Spleen (tissue), 11 donors: ENCODE measurements around the gene PCDHGC5. TPM values are rescaled to one million over a fixed set of nuclear protein-coding genes. Genes with fewer than 3 reads are reported as not detected.

Experiments
- DNase-seq: peaks from one replicate; pipeline ENCODE4 v3.0.0-alpha.2; 2020
- H3K27ac ChIP-seq, 8 donors: fragments of 200-600 bp; sonication (generic) in 7 of 8; 1 replicate in 4 of 8; 2 replicates in 4 of 8; pipeline versions ENCODE4 v1.5.0 to v1.8.0; 2016 to 2021; ENCODE audit warnings: inconsistent platforms in 4 of 8, mild to moderate bottlenecking in 4 of 8, moderate library complexity in 1 of 8
- H3K27me3 ChIP-seq, 7 donors: fragments of 200-600 bp; sonication (generic) in 6 of 7; replicated peaks in 1 of 7; 1 replicate in 4 of 7; 2 replicates in 3 of 7; pipeline versions ENCODE4 v1.5.0 to v1.8.0; 2016 to 2021; ENCODE audit warnings: inconsistent platforms in 3 of 7, mild to moderate bottlenecking in 1 of 7
- H3K36me3 ChIP-seq, 6 donors: fragments of 200-600 bp; sonication (generic) in 5 of 6; 1 replicate in 4 of 6; 2 replicates in 2 of 6; pipeline versions ENCODE4 v1.5.0 to v1.8.0; 2016 to 2021; ENCODE audit warnings: inconsistent platforms in 2 of 6
- H3K4me1 ChIP-seq, 6 donors: fragments of 200-600 bp; sonication (generic) in 5 of 6; 1 replicate in 3 of 6; 2 replicates in 3 of 6; pipeline versions ENCODE4 v1.5.0 to v1.8.0; 2016 to 2021; ENCODE audit warnings: inconsistent platforms in 3 of 6
- H3K4me3 ChIP-seq, 8 donors: fragments of 200-600 bp; sonication (generic) in 7 of 8; 1 replicate in 4 of 8; 2 replicates in 4 of 8; pipeline versions ENCODE4 v1.5.0 to v1.8.0; 2016 to 2021; ENCODE audit warnings: inconsistent platforms in 4 of 8, mild to moderate bottlenecking in 4 of 8, moderate library complexity in 2 of 8
- H3K9me3 ChIP-seq, 8 donors: fragments of 200-600 bp; sonication (generic) in 7 of 8; 1 replicate in 4 of 8; 2 replicates in 4 of 8; pipeline versions ENCODE4 v1.5.0 to v1.8.0; 2016 to 2021; ENCODE audit warnings: inconsistent platforms in 4 of 8
- POLR2A ChIP-seq, 3 donors: fragments of 450-650 bp; IDR thresholded peaks; one replicate each; pipeline ENCODE4 v1.5.1; 2017; ENCODE audit warnings: antibody characterized with exemption in 3 of 3, mild to moderate bottlenecking in 1 of 3
- POLR2AphosphoS5 ChIP-seq, 3 donors: sonication (generic); formaldehyde crosslinking; IDR thresholded peaks; one replicate each; pipeline ENCODE4 v1.5.1; 2017; ENCODE audit warnings: antibody characterized with exemption in 3 of 3
- WGBS, 5 donors: extraction: QIAGEN DNeasy Blood & Tissue Kit in 3 of 5; methylation state at CpG; one replicate each; pipeline versions ENCODE4 v1.1.5 to v1.1.7; 2013 to 2018; 5-methylcytosine and 5-hydroxymethylcytosine counted together
- intact Hi-C: fragments of 100-400 bp; cut with DNase I; formaldehyde crosslinking; loops from one replicate; pipeline ENCODE4 v1.15.0; 2023; ENCODE audit warnings: low total_unique reads
- polyA plus RNA-seq, 3 donors: library from polyadenylated mRNA; stranded (reverse); fragments of 200-250 nt; gene quantifications; one replicate each; pipeline ENCODE4 v1.2.1, GENCODE V29; 2013
- total RNA-seq, 7 donors: library from RNA; depleted of rRNA in 3 of 7; stranded (reverse); fragments of >200 nt in 3 of 7; fragmentation: NEBNext Ultra II Directional in 4 of 7; extraction: Animal tissue kit (Norgen Biotek cat#: 25700) in 4 of 7; gene quantifications; one replicate each; pipeline versions ENCODE4 v1.1.0 to v1.2.1, GENCODE V29; 2016 to 2021
- TF ChIP-seq, protein P1 (sequence below), 11 experiments: fragments of 200-600 bp in 7 of 11; fragments of 450-650 bp in 4 of 11; sonication (generic) in 4 of 11; IDR thresholded peaks in 8 of 11; conservative IDR thresholded peaks in 3 of 11; 1 replicate in 7 of 11; 2 replicates in 4 of 11; pipeline versions ENCODE4 v1.4.0 to v1.8.0; 2016 to 2021; ENCODE audit warnings: antibody characterized with exemption in 11 of 11, inconsistent platforms in 4 of 11, mild to moderate bottlenecking in 1 of 11
- donor health status: healthy with polysubstance abuse.
- donor health status: DM: no; HTN: no; CAD: no; lungs with moderate emphysema.
- donor health status: DM: no; HTN: no; CAD: no.
- donor health status: Bipolar disorder and iron deficiency.
- donor health status: healthy.
- donor health status: DM: no; HTN: no; CAD: no.
- donor health status: DM: yes; HTN: yes; CAD: no.

PCDHGC5 gene
- total and polyA plus RNA-seq, 10 donors: 0.02 to 2.5 (median 1.1) TPM; not detected in 1

DNA sequence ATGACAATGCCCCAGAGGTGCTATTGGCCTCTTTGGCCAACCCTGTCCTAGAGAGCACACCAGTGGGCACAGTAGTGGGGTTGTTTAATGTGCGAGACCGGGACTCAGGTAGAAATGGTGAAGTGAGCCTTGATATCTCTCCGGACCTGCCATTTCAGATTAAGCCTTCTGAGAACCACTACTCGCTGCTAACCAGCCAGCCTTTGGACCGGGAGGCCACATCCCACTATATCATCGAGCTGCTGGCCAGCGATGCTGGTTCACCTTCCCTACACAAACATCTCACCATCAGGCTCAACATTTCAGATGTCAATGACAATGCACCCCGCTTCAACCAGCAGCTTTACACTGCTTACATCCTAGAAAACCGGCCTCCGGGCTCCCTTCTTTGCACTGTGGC is 1.4 kb downstream of the PCDHGC5 start:
- TF ChIP-seq, protein P1, sequence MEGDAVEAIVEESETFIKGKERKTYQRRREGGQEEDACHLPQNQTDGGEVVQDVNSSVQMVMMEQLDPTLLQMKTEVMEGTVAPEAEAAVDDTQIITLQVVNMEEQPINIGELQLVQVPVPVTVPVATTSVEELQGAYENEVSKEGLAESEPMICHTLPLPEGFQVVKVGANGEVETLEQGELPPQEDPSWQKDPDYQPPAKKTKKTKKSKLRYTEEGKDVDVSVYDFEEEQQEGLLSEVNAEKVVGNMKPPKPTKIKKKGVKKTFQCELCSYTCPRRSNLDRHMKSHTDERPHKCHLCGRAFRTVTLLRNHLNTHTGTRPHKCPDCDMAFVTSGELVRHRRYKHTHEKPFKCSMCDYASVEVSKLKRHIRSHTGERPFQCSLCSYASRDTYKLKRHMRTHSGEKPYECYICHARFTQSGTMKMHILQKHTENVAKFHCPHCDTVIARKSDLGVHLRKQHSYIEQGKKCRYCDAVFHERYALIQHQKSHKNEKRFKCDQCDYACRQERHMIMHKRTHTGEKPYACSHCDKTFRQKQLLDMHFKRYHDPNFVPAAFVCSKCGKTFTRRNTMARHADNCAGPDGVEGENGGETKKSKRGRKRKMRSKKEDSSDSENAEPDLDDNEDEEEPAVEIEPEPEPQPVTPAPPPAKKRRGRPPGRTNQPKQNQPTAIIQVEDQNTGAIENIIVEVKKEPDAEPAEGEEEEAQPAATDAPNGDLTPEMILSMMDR (IDR thresholded peaks at IDR 0.05 in 8 of 11, conservative IDR thresholded peaks at IDR 0.05 in 3 of 11): no peak
- TF ChIP-seq POLR2A (IDR thresholded peaks at IDR 0.05) (no peak), POLR2AphosphoS5 (IDR thresholded peaks at IDR 0.05) (no peak)
- 91 to 95% (median 94%) methylated on average over 10 of the region's 10 CpGs for WGBS, 5 donors
- H3K27me3 ChIP-seq: peaks cover 0 to 97% (median 29%) of the 10 kb centered on the region in 7 donors
- peaks cover 3 to 54% (median 27%) of the 10 kb centered on the region in 6 donors for H3K4me1 ChIP-seq
- DNase-seq: no peak
- peaks cover 0 to 12% (median 0%) of the 10 kb centered on the region in 6 donors for H3K36me3 ChIP-seq
- no peak overlapping the region for H3K4me3 ChIP-seq
- intact Hi-C loops: no loop called here
- no peaks in the 10 kb centered on the region for H3K9me3 ChIP-seq
- no peak overlapping the region for H3K27ac ChIP-seq

GRCh38 chr5:141490771-141491170 is 1.9 kb downstream of the PCDHGC5 start:
- Histone ChIP-seq H3K36me3 (peaks cover 0 to 12% (median 0%) of the 10 kb centered on the region in 6 donors), H3K27ac (no peak overlapping the region), H3K9me3 (no peaks in the 10 kb centered on the region), H3K27me3 (peaks cover 0 to 97% (median 24%) of the 10 kb centered on the region in 7 donors), H3K4me3 (peak overlapping the region in 1 of 8 donors; percentile 66), H3K4me1 (peaks cover 3 to 52% (median 28%) of the 10 kb centered on the region in 6 donors)
- TF ChIP-seq POLR2A (IDR thresholded peaks at IDR 0.05): no peak
- intact Hi-C loops: no loop called here
- WGBS, 5 donors: 82 to 100% (median 87%) methylated on average over 8 to 13 of the region's 13 CpGs
- DNase-seq: no peak

DNA sequence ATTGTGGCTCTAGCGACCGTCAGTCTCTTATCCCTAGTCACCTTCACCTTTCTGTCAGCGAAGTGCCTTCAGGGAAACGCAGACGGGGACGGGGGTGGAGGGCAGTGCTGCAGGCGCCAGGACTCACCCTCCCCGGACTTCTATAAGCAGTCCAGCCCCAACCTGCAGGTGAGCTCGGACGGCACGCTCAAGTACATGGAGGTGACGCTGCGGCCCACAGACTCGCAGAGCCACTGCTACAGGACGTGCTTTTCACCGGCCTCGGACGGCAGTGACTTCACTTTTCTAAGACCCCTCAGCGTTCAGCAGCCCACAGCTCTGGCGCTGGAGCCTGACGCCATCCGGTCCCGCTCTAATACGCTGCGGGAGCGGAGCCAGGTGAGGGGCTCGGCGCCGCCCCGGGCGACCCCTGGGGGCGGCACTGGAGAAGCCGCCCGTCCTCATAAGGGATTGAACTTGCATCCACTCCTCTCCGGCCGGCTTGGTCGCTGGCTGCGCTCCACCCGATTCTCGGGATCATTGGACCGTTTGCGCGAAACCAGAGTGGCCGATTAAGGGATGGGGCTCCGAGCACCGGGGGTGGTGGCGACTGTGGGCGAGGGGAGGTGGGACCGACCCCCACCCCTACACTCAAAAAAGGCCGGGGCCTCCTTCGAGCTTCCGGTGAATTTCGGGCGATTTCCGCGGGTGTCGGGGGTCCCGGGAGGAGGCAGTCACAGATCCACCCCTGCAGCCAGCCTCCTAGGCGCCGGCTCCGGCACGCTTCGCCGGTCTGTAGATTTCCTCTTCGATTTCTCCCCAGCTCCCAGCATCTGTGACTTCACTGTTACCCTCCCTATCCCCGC is 2.7 kb downstream of the PCDHGC5 start:
- Histone ChIP-seq H3K4me3 (peak overlapping the region in 7 of 8 donors; percentile 16 to 66 (median 27)), H3K36me3 (peaks cover 0 to 12% (median 0%) of the 10 kb centered on the region in 6 donors), H3K4me1 (peaks cover 3 to 52% (median 29%) of the 10 kb centered on the region in 6 donors), H3K27me3 (peaks cover 0 to 96% (median 16%) of the 10 kb centered on the region in 7 donors), H3K9me3 (no peaks in the 10 kb centered on the region), H3K27ac (no peak overlapping the region)
- TF ChIP-seq POLR2AphosphoS5 (IDR thresholded peaks at IDR 0.05) (no peak), POLR2A (IDR thresholded peaks at IDR 0.05) (no peak)
- TF ChIP-seq, protein P1 (IDR thresholded peaks at IDR 0.05 in 8 of 11, conservative IDR thresholded peaks at IDR 0.05 in 3 of 11): no peak
- WGBS, 5 donors: 19 to 51% (median 24%) methylated on average over 26 to 66 of the region's 66 CpGs
- DNase-seq: no peak
- intact Hi-C loops: no loop called here

DNA sequence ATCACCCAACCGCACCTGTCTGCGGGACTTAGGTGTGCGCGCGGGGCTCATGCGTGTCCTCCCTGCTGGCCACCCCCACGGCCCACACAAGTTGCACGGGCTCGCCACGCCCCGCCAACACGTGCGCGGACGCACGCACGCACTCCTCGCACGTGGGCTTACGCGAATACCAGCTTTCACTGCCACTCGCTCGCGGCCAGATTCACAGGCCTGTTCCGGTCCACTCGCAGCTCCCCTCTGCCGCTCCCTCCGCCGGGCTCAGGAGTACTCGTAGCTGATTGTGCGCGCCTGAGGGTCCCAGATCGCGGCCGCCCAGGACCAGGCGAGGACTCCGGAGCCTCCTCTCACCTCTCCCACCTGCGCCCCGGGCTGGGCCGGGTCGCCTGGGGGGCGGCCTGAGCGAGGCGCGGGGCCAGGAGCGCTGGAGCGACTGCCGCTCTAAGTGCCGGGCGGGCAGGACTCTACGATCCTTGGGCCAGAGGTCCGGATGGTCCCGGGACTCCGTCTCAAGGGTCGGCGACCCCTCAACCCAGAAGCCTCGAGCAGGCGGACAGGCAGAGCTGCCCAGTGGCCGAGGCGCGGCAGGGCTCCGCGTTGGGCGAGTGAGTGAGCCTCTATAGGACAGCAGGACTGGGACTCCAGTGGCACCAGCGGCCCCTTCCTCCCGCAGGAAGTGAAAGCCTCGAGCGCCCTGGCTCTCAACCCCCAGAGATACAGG is 3.4 kb downstream of the PCDHGC5 start:
- peak overlapping the region in 7 of 8 donors; percentile 16 to 66 (median 27) for H3K4me3 ChIP-seq
- H3K36me3 ChIP-seq: peaks cover 0 to 12% (median 0%) of the 10 kb centered on the region in 6 donors
- intact Hi-C loops: no loop called here
- H3K4me1 ChIP-seq: peaks cover 3 to 52% (median 29%) of the 10 kb centered on the region in 6 donors
- peaks cover 0 to 88% (median 14%) of the 10 kb centered on the region in 7 donors for H3K27me3 ChIP-seq
- TF ChIP-seq POLR2A (IDR thresholded peaks at IDR 0.05) (no peak), POLR2AphosphoS5 (IDR thresholded peaks at IDR 0.05) (peak; percentile 20 to 59 (median 57))
- TF ChIP-seq, protein P1 (IDR thresholded peaks at IDR 0.05 in 8 of 11, conservative IDR thresholded peaks at IDR 0.05 in 3 of 11): no peak
- H3K27ac ChIP-seq: no peak overlapping the region
- H3K9me3 ChIP-seq: no peaks in the 10 kb centered on the region
- WGBS, 5 donors: 24 to 42% (median 25%) methylated on average over 47 to 68 of the region's 68 CpGs
- DNase-seq: peak; percentile 79
